ENCODE measurements around the gene MAP4K4.

The MAP4K4 gene

GRCh38 chr2:101751276-101751815, 53.8 kb downstream of the MAP4K4 start:
- Histone ChIP-seq H3K27me3 (ENCODE audit: insufficient read depth, low read length, poor library complexity) (no peaks in the 10 kb centered on the region), H3K36me3 (ENCODE audit: insufficient read depth, low read length) (no peaks in the 10 kb centered on the region), H3K9ac (ENCODE audit: low read depth, low read length) (no peak overlapping the region), H3K9me3 (ENCODE audit: insufficient read depth, low read length, severe bottlenecking) (no peaks in the 10 kb centered on the region), H3K79me2 (ENCODE audit: insufficient read depth, low read length) (peaks cover 81% of the 10 kb centered on the region), H3K4me1 (ENCODE audit: insufficient read depth, low read length) (no peaks in the 10 kb centered on the region), H3K4me3 (ENCODE audit: low read depth in 1 of 2, low read length in 2 of 2) (no peak overlapping the region), H2AFZ (ENCODE audit: low read depth, low read length) (no peak overlapping the region), H3K27ac (ENCODE audit: low read length) (no peak overlapping the region; the same call in 1 of the 2 replicates), H4K20me1 (ENCODE audit: insufficient read depth, low read length) (peaks cover 68% of the 10 kb centered on the region), H3K4me2 (ENCODE audit: insufficient read depth, low read length) (no peak overlapping the region)
- TF ChIP-seq EZH2 (IDR thresholded peaks at IDR 0.05; ENCODE audit: borderline replicate concordance, low read depth, low read length, severe bottlenecking) (no peak), CTCF (IDR thresholded peaks at IDR 0.05; ENCODE audit: borderline replicate concordance, extremely low read depth, low read length, poor library complexity, severe bottlenecking) (no peak)
- ATAC-seq (ENCODE audit: insufficient read depth, low read depth) (no peak), DNase-seq (no peak)

GRCh38 chr2:101751875-101752619, 54.5 kb downstream of the MAP4K4 start:
- Histone ChIP-seq H3K4me3 (ENCODE audit: low read depth in 1 of 2, low read length in 2 of 2) (no peak overlapping the region), H3K4me2 (ENCODE audit: insufficient read depth, low read length) (no peak overlapping the region), H3K9me3 (ENCODE audit: insufficient read depth, low read length, severe bottlenecking) (no peaks in the 10 kb centered on the region), H2AFZ (ENCODE audit: low read depth, low read length) (no peak overlapping the region), H3K4me1 (ENCODE audit: insufficient read depth, low read length) (no peaks in the 10 kb centered on the region), H3K9ac (ENCODE audit: low read depth, low read length) (no peak overlapping the region), H3K27me3 (ENCODE audit: insufficient read depth, low read length, poor library complexity) (no peaks in the 10 kb centered on the region), H3K79me2 (ENCODE audit: insufficient read depth, low read length) (peaks cover 81% of the 10 kb centered on the region), H3K36me3 (ENCODE audit: insufficient read depth, low read length) (no peaks in the 10 kb centered on the region), H3K27ac (ENCODE audit: low read length) (no peak overlapping the region; the same call in 1 of the 2 replicates), H4K20me1 (ENCODE audit: insufficient read depth, low read length) (peaks cover 72% of the 10 kb centered on the region)
- DNase-seq, result no peak
- ATAC-seq (ENCODE audit: insufficient read depth, low read depth), result peak; percentile 5; the same call in 1 of the 3 replicates
- TF ChIP-seq EZH2 (IDR thresholded peaks at IDR 0.05; ENCODE audit: borderline replicate concordance, low read depth, low read length, severe bottlenecking) (no peak), CTCF (IDR thresholded peaks at IDR 0.05; ENCODE audit: borderline replicate concordance, extremely low read depth, low read length, poor library complexity, severe bottlenecking) (no peak)

GRCh38 chr2:101752716-101753616, 55.5 kb downstream of the MAP4K4 start:
- H3K27me3 ChIP-seq (ENCODE audit: insufficient read depth, low read length, poor library complexity), result no peaks in the 10 kb centered on the region
- no peaks in the 10 kb centered on the region for H3K4me1 ChIP-seq (ENCODE audit: insufficient read depth, low read length)
- no peak overlapping the region for H3K9ac ChIP-seq (ENCODE audit: low read depth, low read length)
- no peak overlapping the region for H3K27ac ChIP-seq (ENCODE audit: low read length)
- peaks cover 81% of the 10 kb centered on the region for H3K79me2 ChIP-seq (ENCODE audit: insufficient read depth, low read length)
- peaks cover 71% of the 10 kb centered on the region for H4K20me1 ChIP-seq (ENCODE audit: insufficient read depth, low read length)
- ATAC-seq (ENCODE audit: insufficient read depth, low read depth) (no peak), DNase-seq (no peak)
- H2AFZ ChIP-seq (ENCODE audit: low read depth, low read length), result no peak overlapping the region
- no peak for TF ChIP-seq CTCF (IDR thresholded peaks at IDR 0.05; ENCODE audit: borderline replicate concordance, extremely low read depth, low read length, poor library complexity, severe bottlenecking)
- TF ChIP-seq EZH2 (IDR thresholded peaks at IDR 0.05; ENCODE audit: borderline replicate concordance, low read depth, low read length, severe bottlenecking), result no peak
- no peaks in the 10 kb centered on the region for H3K9me3 ChIP-seq (ENCODE audit: insufficient read depth, low read length, severe bottlenecking)
- H3K36me3 ChIP-seq (ENCODE audit: insufficient read depth, low read length), result no peaks in the 10 kb centered on the region
- H3K4me3 ChIP-seq (ENCODE audit: low read depth in 1 of 2, low read length in 2 of 2), result no peak overlapping the region
- no peak overlapping the region for H3K4me2 ChIP-seq (ENCODE audit: insufficient read depth, low read length)

Measured in DND-41 (cell line).